NK-92 treated with Interleukin-12 subunit alpha and Interleukin-12 subunit beta, amount 100 ng/mL, for 24 hours (cell line): ENCODE data around the gene TAF11.
"Not testable (repeated sequence)": the region's sequence is repeated elsewhere in the genome, so short reads cannot be mapped to it uniquely, and the experiment has no call there.

Source experiments
- DNase-seq: peaks from one replicate; lab custom pipeline; 2025; lab: John Stamatoyannopoulos, UW

Gene TAF11

GRCh38 chr6:34887753-34888513 is at the start of gene TAF11:
TAF11 (minus strand) TSS chr6:34888042; CDS start chr6:34887957, 85 bp downstream.
- DNase-seq: peak; percentile 82

DNA sequence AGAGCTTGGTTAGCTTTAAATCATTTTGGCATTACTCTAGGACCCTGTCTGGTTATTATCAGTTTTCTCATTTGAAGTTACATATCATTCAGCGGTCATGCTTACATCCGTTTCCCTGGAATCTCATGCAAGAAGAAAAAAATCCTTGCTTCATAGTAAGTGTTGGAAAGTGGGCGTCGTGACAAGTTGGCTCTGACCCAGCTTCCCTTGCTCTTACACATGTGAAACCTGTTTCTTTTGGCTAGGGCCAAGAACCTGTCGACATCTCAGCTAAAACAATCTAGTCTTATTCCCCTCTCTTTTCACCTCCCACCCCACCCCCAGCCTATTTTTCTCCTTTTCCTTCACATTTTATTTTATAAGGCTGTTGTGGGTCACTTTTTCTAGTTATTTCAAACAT is 46.7 kb upstream of the TAF11 start:
- DNase-seq: no peak

DNA sequence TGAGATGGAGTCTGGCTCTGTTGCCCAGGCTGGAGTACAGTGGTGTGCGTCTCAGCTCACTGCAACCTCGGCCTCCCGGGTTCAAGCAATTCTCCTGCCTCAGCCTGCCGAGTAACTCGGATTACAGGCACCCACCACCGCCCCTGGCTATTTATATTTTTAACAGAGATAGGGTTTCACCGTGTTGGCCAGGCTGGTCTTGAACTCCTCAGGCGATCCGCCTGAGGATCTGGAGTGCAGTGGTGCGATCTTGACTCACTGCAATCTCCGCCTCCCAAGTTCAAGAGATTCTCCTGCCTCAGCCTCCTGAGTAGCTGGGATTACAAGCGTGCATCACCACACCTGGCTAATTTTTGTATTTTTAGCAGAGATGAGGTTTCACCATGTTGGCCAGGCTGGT is 44.4 kb upstream of the TAF11 start:
- not testable (repeated sequence) for DNase-seq

DNA sequence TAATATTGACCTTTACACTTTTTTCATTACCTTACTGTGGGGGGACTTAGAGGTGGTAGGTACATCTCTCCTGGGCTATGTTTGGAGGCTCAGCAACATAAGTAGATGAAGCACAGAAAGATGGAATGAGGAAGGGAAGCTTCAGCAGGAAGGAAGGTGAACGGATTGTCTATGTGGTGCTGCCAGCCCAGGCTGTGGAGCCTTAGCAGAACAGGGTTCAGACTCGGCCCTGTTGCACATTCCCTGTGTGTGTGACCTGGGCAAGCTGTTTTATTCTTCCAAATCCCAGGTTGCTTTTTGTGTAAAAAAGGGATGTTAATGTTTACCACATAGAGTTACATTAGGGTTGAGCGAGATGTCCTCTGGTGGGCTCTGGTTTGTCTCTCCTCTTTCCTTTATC is 42.4 kb upstream of the TAF11 start:
- no peak for DNase-seq

GRCh38 chr6:34929241-34929978 is 41.6 kb upstream of the TAF11 start:
- DNase-seq: no peak

DNA sequence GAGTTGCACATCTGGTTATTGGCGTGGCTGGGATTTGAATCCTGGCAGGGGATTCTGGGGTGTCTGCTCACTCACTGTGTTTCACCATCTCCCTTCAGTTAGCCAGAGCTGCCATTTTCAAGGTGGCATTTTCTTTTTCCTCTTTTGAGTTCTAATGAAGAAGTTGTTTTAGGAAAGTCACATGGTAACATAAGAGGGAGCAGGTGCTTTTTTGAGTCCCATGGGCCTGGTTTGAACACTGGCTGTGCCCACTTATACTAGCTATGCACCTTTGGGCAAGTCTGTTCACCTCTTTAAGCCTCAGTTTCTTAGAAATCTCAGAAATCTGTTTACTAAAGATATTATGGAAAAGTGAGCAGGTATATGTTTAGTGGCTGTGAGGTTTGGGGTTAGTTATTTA is 40.9 kb upstream of the TAF11 start:
- no peak for DNase-seq

GRCh38 chr6:34928220-34928619 is 40.4 kb upstream of the TAF11 start:
- DNase-seq: no peak

- peak; percentile 5 for DNase-seq
Observed at GRCh38 chr6:34926655-34927054, 38.8 kb upstream of the TAF11 start.

DNA sequence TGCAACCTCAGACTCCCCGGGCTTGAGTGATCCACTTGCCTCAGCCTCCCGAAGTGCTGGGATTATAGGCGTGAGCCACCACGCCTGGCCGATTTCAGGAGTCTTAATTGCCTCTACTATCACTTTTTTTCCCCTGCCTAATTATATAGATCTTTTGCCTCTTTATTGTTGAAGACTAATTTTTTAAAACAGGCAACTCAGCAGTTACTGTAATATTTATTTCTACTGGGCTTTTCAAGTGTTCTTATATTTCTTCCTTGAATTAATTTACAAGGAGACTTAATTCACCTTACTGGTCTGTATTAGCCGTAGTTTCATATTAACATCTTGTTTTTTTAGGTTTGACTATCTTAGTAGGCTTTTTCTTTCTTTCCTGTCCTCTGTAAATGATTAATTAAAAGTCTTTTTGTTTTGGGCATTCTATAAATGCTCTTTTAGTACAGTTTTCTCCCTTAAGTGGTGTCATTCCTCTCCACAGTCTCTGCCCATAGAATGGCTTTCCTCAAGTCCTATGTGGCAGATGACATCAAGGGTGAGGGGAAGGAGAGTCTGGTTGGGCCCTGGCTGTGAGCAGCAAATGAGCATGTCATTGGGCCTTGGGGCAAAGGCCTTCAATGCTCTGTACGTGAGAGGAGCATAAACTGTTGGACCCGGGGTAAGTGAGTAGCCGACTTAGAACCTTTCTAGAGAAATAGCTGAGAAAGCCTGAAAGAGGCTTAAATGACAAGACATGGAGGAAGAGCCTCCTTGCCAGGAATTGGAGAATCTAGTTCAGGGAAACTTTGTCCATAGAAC is 37.2 kb upstream of the TAF11 start:
- DNase-seq: no peak

- DNase-seq: peak; percentile 10
Observed at GRCh38 chr6:34922177-34922663, 34.4 kb upstream of the TAF11 start.

DNA sequence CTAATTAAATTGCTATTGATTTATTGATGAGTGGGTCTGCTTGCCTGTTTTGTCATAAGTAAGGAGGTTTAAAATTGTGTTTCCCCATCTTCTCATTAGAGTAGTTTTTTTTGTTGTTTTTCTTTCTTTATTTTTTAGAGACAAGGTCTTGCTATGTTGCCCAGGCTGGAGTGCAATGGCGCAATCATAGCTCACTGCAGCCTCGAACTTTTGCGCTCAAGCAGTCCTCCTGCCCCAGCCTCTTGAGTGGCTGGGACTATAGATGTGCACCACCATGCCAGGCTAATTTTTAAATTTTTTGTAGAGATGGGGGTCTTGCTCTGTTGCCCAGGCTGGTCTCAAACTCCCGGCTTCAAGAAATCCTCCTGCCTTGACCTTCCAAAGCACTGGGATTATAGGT is 32.3 kb upstream of the TAF11 start:
- DNase-seq: no peak

- DNase-seq: no peak
Observed at GRCh38 chr6:34919651-34920050, 31.8 kb upstream of the TAF11 start.

DNA sequence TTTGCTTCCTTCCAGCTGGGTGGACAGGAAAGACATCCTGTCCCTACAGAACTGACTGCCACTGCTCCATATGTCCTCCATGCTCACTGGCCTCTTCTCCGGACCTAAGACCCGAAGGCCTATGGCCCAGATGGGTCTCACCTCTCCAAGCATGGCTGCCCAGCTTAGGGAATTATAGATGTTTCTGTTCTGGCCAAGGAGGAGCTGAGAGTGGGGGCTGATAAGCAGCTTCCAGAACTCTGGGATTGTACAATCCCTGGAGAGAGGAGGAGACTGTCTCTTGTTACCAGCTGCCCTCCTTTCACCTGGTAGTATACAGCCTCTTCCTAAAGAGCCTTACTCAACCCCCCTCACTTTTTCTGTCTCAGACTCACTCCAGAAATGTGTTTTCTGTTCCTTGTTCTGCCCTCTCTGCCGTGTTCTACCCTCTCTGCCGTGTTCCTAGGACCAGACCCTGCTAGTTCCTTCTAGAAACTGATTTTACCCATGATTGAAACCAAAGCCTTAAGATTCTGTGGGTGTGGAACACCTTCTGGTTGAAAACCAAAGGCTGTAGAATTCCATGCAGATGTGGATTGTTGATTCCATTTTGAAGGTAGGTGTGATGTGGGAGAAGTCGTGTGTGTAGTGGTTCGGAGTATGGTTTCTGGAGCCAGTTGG is 29.9 kb upstream of the TAF11 start:
- DNase-seq: no peak

- no peak for DNase-seq
Observed at GRCh38 chr6:34916348-34916967, 28.6 kb upstream of the TAF11 start.

- DNase-seq: no peak
Observed at GRCh38 chr6:34914358-34914757, 26.5 kb upstream of the TAF11 start.

- DNase-seq: peak; percentile 16
Observed at GRCh38 chr6:34912715-34913464, 25.0 kb upstream of the TAF11 start.

DNA sequence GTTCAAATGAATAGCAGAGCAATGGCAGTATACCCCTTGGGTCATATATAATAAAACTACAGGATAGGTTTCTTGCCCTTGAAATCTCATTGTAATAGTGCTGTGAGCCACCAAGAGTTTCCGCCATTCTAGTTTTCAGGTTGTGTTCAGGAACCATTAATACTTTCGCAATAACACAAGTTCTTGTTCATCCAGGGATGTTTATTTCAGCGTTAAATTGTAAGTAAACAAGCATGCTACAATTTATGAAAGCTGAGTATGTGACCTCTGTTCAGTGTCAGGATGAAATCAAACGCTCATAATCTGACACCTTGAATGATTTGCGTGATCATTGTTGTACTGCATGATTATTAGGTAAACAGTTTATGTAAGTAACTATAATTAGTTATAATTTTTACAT is 24.0 kb upstream of the TAF11 start:
- no peak for DNase-seq

DNA sequence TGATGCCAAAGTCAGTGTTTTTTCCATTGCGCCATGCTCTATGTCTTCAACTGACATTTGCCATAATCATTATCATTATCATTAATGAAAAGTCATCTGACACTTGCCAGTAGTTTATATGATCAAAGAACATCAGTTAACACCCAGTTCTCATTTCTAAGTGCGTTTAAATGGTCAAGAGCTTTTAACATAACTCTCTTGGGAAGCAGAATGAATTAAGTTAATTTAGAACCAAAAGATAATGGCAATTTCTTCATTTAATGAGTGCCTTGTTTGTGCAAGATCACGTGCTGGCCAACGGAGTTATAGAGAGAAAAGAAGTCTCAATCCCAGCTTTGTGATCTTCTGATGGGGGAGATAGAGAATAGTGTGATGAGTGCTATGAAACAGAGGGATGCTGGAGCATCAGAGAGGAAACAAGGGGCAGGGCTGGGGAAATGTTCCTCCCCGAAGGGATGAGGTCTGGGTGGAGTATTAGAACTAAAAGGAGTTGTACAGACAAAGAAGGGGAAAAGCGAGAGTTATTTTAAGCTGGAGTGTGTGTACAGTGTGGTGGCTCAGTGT is 21.6 kb upstream of the TAF11 start:
- no peak for DNase-seq

GRCh38 chr6:34908194-34908593 is 20.4 kb upstream of the TAF11 start:
- no peak for DNase-seq

GRCh38 chr6:34906826-34907225 is 19.0 kb upstream of the TAF11 start:
- DNase-seq: no peak
